Neural progenitor cell (in vitro differentiated cells): Measurements from ENCODE around the gene ZNF618.

Source experiments
- CTCF ChIP-seq: fragments of 200-600 bp; sonication (generic); IDR thresholded peaks from 2 replicates; pipeline ENCODE4 v1.5.1; 2017; ENCODE audit warnings: antibody characterized with exemption, mild to moderate bottlenecking
- EZH2 ChIP-seq: fragments of 200-600 bp; sonication (generic); IDR thresholded peaks from 2 replicates; pipeline ENCODE4 v1.6.1; 2017; ENCODE audit warnings: antibody characterized with exemption, mild to moderate bottlenecking, moderate library complexity

- TF ChIP-seq CTCF, result no peak
- TF ChIP-seq EZH2, result no peak
These were observed 212.6 kb downstream of the ZNF618 start for GRCh38 chr9:114088571-114089170.
